GM23338 (cell line): ENCODE data around the gene PVR. TPM values are rescaled to one million over a fixed set of nuclear protein-coding genes. Genes with fewer than 3 reads are reported as not detected.

Experiments used
- ATAC-seq: fragments of 200-7000 bp; cut with Tn5 transposase; 3 replicates; pipeline ENCODE4 v1.9.1; 2020
- DNase-seq: peaks from one replicate; pipeline ENCODE4 v3.0.0-alpha.2; 2015; ENCODE audit warnings: low spot score
- H2AFZ ChIP-seq: fragments of 200-600 bp; sonication (generic); 2 replicates; pipeline ENCODE4 v1.8.0; 2016; ENCODE audit warnings: antibody characterized with exemption, mild to moderate bottlenecking, moderate library complexity
- H3F3A ChIP-seq: fragments of 200-600 bp; sonication (generic); replicated peaks from 2 replicates; pipeline ENCODE4 v1.8.0; 2017; ENCODE audit warnings: antibody characterized with exemption, mixed run types, low read depth
- H3K27ac ChIP-seq: fragments of 200-600 bp; sonication (generic); 2 replicates; pipeline ENCODE4 v1.6.1; 2016; ENCODE audit warnings: low read depth
- H3K27me3 ChIP-seq: fragments of 200-600 bp; sonication (generic); 2 replicates; pipeline ENCODE4 v1.8.0; 2016; ENCODE audit warnings: mild to moderate bottlenecking, mixed run types, moderate library complexity; ENCODE audit not compliant: insufficient read depth
- H3K36me3 ChIP-seq: fragments of 200-600 bp; sonication (generic); 2 replicates; pipeline ENCODE4 v1.8.0; 2016; ENCODE audit warnings: mild to moderate bottlenecking; ENCODE audit not compliant: insufficient read depth
- H3K4me1 ChIP-seq: fragments of 200-600 bp; sonication (generic); 2 replicates; pipeline ENCODE4 v1.8.0; 2016; ENCODE audit warnings: mild to moderate bottlenecking, moderate library complexity; ENCODE audit not compliant: insufficient read depth
- H3K4me2 ChIP-seq: fragments of 200-600 bp; sonication (generic); 2 replicates; pipeline ENCODE4 v1.7.1; 2017; ENCODE audit warnings: mixed run types
- H3K4me3 ChIP-seq: fragments of 200-600 bp; sonication (generic); 2 replicates; pipeline ENCODE4 v1.6.1; 2016; ENCODE audit warnings: mixed run types
- H3K79me2 ChIP-seq: fragments of 200-600 bp; sonication (generic); replicated peaks from 2 replicates; pipeline ENCODE4 v1.8.0; 2017; ENCODE audit warnings: mild to moderate bottlenecking; ENCODE audit not compliant: insufficient read depth
- H3K9me2 ChIP-seq: fragments of 200-600 bp; sonication (generic); 2 replicates; pipeline ENCODE4 v1.8.0; 2017; ENCODE audit not compliant: insufficient read depth
- H4K20me1 ChIP-seq: fragments of 200-600 bp; sonication (generic); replicated peaks from 2 replicates; pipeline ENCODE4 v1.8.0; 2017; ENCODE audit warnings: mild to moderate bottlenecking; ENCODE audit not compliant: insufficient read depth
- H3K27ac Mint-ChIP-seq: 2 replicates; pipeline ENCODE4 v1.8.0; 2020; ENCODE audit warnings: inconsistent platforms, mild to moderate bottlenecking, moderate library complexity, mixed read lengths
- H3K27me3 Mint-ChIP-seq: 3 replicates; pipeline ENCODE4 v1.8.0; 2022; ENCODE audit warnings: low read depth, mild to moderate bottlenecking, moderate library complexity, mixed read lengths, inconsistent platforms; ENCODE audit not compliant: insufficient read depth, poor library complexity
- H3K36me3 Mint-ChIP-seq: 3 replicates; pipeline ENCODE4 v1.8.0; 2021; ENCODE audit warnings: low read depth, mild to moderate bottlenecking, inconsistent platforms, moderate library complexity, mixed read lengths
- H3K4me1 Mint-ChIP-seq: 3 replicates; pipeline ENCODE4 v1.8.0; 2020; ENCODE audit warnings: mild to moderate bottlenecking, inconsistent platforms, mixed read lengths
- H3K4me3 Mint-ChIP-seq: 3 replicates; pipeline ENCODE4 v1.8.0; 2021; ENCODE audit warnings: moderate library complexity, mild to moderate bottlenecking, inconsistent platforms, mixed read lengths
- H3K9me3 Mint-ChIP-seq: 3 replicates; pipeline ENCODE4 v1.8.0; 2020; ENCODE audit warnings: moderate library complexity, mild to moderate bottlenecking, inconsistent platforms, mixed read lengths
- NANOG ChIP-seq: IDR thresholded peaks from 2 replicates; pipeline ENCODE4 v1.6.1; 2016; ENCODE audit warnings: antibody characterized with exemption, borderline replicate concordance
- STAT1 ChIP-seq: IDR thresholded peaks from one replicate; pipeline ENCODE4 v1.6.1; 2016; ENCODE audit warnings: antibody characterized with exemption; ENCODE audit not compliant: unreplicated experiment
- ZNF114 ChIP-seq: fragments of 250-450 bp; sonication (Bioruptor Pico); IDR thresholded peaks from 2 replicates; pipeline ENCODE4 v1.5.0; 2020; ENCODE audit warnings: mild to moderate bottlenecking, moderate library complexity
- polyA plus RNA-seq: library from polyadenylated mRNA; unstranded; fragments of >200 nt; fragmentation: Nextera tagmentation; extraction: Ambion mirVana; gene quantifications from 2 replicates; pipeline ENCODE4 v1.2.1, GENCODE V29; 2016
- total RNA-seq: library from RNA; depleted of rRNA; stranded (reverse); fragments of >200 nt; shearing (Covaris generic); gene quantifications from 2 replicates; pipeline ENCODE4 v1.2.3, GENCODE V29; 2014
- TF ChIP-seq, protein P1 (sequence below), 2 experiments: fragments of 200-600 bp in 1 of 2; sonication (generic) in 1 of 2; conservative IDR thresholded peaks; 2 replicates each; pipeline versions ENCODE4 v1.5.1 to v1.6.1; 2016 to 2017; ENCODE audit warnings: antibody characterized with exemption in 2 of 2, low read depth in 2 of 2, mild to moderate bottlenecking in 2 of 2, moderate library complexity in 1 of 2
- TF ChIP-seq, protein P2 (sequence below): IDR thresholded peaks from 2 replicates; pipeline ENCODE4 v1.6.1; 2016; ENCODE audit warnings: antibody characterized with exemption
- TF ChIP-seq, protein P3 (sequence below): fragments of 250-450 bp; sonication (Bioruptor Pico); IDR thresholded peaks from 2 replicates; pipeline ENCODE4 v1.5.0; 2020; ENCODE audit warnings: mild to moderate bottlenecking, moderate library complexity

The PVR gene
- total and polyA plus RNA-seq, 2 experiments from 2014 or later = 4.8 to 19.0 TPM

DNA sequence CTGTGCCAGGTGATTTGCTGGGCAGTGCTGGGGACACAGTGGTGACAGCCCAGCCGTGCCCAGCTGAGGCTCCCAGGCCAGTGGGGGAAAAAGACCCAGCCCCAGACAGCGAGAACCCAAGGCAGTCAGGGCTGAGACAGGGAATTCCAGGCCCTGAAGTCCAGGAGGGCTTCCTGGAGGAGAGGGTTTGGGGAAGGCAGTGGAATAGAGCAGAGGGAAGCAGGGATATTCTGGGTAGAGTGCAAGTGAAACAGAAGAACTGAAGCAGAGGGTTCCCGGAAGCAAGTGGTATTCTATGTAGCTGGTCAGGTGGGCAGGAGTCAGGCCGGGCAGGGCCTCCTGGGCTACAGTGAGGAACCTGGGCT, 53.9 kb downstream of the PVR start:
- H3K4me3 Mint-ChIP-seq = no peak overlapping the region
- H3K9me3 Mint-ChIP-seq = no peaks in the 10 kb centered on the region
- peak overlapping the region; percentile 40; the same call in 1 of the 2 replicates for H3K27ac Mint-ChIP-seq
- H3K4me3 ChIP-seq = no peak overlapping the region
- no peaks in the 10 kb centered on the region for H3K9me2 ChIP-seq
- H4K20me1 ChIP-seq = no peaks in the 10 kb centered on the region
- H3K36me3 ChIP-seq = no peaks in the 10 kb centered on the region
- peak overlapping the region; percentile 47; the same call in 1 of the 2 replicates for H2AFZ ChIP-seq
- peaks cover 14% of the 10 kb centered on the region; the same call in 2 of the 3 replicates for H3K4me1 Mint-ChIP-seq
- H3K27me3 Mint-ChIP-seq = peaks cover 16% of the 10 kb centered on the region
- TF ChIP-seq, protein P1, sequence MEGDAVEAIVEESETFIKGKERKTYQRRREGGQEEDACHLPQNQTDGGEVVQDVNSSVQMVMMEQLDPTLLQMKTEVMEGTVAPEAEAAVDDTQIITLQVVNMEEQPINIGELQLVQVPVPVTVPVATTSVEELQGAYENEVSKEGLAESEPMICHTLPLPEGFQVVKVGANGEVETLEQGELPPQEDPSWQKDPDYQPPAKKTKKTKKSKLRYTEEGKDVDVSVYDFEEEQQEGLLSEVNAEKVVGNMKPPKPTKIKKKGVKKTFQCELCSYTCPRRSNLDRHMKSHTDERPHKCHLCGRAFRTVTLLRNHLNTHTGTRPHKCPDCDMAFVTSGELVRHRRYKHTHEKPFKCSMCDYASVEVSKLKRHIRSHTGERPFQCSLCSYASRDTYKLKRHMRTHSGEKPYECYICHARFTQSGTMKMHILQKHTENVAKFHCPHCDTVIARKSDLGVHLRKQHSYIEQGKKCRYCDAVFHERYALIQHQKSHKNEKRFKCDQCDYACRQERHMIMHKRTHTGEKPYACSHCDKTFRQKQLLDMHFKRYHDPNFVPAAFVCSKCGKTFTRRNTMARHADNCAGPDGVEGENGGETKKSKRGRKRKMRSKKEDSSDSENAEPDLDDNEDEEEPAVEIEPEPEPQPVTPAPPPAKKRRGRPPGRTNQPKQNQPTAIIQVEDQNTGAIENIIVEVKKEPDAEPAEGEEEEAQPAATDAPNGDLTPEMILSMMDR (conservative IDR thresholded peaks at IDR 0.05; ENCODE audit: low read depth in 2 of 2) = no peak
- TF ChIP-seq NANOG = no peak
- TF ChIP-seq, protein P2, sequence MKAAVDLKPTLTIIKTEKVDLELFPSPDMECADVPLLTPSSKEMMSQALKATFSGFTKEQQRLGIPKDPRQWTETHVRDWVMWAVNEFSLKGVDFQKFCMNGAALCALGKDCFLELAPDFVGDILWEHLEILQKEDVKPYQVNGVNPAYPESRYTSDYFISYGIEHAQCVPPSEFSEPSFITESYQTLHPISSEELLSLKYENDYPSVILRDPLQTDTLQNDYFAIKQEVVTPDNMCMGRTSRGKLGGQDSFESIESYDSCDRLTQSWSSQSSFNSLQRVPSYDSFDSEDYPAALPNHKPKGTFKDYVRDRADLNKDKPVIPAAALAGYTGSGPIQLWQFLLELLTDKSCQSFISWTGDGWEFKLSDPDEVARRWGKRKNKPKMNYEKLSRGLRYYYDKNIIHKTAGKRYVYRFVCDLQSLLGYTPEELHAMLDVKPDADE = no peak
- TF ChIP-seq ZNF114 = no peak
- no peak for TF ChIP-seq STAT1
- TF ChIP-seq, protein P3, sequence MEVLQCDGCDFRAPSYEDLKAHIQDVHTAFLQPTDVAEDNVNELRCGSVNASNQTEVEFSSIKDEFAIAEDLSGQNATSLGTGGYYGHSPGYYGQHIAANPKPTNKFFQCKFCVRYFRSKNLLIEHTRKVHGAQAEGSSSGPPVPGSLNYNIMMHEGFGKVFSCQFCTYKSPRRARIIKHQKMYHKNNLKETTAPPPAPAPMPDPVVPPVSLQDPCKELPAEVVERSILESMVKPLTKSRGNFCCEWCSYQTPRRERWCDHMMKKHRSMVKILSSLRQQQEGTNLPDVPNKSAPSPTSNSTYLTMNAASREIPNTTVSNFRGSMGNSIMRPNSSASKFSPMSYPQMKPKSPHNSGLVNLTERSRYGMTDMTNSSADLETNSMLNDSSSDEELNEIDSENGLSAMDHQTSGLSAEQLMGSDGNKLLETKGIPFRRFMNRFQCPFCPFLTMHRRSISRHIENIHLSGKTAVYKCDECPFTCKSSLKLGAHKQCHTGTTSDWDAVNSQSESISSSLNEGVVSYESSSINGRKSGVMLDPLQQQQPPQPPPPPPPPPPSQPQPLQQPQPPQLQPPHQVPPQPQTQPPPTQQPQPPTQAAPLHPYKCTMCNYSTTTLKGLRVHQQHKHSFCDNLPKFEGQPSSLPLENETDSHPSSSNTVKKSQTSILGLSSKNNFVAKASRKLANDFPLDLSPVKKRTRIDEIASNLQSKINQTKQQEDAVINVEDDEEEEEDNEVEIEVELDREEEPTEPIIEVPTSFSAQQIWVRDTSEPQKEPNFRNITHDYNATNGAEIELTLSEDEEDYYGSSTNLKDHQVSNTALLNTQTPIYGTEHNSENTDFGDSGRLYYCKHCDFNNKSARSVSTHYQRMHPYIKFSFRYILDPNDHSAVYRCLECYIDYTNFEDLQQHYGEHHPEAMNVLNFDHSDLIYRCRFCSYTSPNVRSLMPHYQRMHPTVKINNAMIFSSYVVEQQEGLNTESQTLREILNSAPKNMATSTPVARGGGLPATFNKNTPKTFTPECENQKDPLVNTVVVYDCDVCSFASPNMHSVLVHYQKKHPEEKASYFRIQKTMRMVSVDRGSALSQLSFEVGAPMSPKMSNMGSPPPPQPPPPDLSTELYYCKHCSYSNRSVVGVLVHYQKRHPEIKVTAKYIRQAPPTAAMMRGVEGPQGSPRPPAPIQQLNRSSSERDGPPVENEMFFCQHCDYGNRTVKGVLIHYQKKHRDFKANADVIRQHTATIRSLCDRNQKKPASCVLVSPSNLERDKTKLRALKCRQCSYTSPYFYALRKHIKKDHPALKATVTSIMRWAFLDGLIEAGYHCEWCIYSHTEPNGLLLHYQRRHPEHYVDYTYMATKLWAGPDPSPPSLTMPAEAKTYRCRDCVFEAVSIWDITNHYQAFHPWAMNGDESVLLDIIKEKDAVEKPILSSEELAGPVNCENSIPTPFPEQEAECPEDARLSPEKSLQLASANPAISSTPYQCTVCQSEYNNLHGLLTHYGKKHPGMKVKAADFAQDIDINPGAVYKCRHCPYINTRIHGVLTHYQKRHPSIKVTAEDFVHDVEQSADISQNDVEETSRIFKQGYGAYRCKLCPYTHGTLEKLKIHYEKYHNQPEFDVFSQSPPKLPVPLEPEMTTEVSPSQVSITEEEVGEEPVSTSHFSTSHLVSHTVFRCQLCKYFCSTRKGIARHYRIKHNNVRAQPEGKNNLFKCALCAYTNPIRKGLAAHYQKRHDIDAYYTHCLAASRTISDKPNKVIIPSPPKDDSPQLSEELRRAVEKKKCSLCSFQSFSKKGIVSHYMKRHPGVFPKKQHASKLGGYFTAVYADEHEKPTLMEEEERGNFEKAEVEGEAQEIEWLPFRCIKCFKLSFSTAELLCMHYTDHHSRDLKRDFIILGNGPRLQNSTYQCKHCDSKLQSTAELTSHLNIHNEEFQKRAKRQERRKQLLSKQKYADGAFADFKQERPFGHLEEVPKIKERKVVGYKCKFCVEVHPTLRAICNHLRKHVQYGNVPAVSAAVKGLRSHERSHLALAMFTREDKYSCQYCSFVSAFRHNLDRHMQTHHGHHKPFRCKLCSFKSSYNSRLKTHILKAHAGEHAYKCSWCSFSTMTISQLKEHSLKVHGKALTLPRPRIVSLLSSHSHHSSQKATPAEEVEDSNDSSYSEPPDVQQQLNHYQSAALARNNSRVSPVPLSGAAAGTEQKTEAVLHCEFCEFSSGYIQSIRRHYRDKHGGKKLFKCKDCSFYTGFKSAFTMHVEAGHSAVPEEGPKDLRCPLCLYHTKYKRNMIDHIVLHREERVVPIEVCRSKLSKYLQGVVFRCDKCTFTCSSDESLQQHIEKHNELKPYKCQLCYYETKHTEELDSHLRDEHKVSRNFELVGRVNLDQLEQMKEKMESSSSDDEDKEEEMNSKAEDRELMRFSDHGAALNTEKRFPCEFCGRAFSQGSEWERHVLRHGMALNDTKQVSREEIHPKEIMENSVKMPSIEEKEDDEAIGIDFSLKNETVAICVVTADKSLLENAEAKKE (CRISPR knock-in tag) = no peak
- no peak overlapping the region for H3K27ac ChIP-seq
- no peaks in the 10 kb centered on the region for H3K36me3 Mint-ChIP-seq
- H3K79me2 ChIP-seq = no peaks in the 10 kb centered on the region
- H3F3A ChIP-seq = no peaks in the 10 kb centered on the region
- H3K4me1 ChIP-seq = no peaks in the 10 kb centered on the region
- ATAC-seq (peak; percentile 12; the same call in 1 of the 3 replicates), DNase-seq (no peak)
- no peak overlapping the region; the same call in 1 of the 2 replicates for H3K4me2 ChIP-seq
- H3K27me3 ChIP-seq = no peaks in the 10 kb centered on the region
